Measurements from ENCODE around the gene COX7A1. TPM values are rescaled to one million over a fixed set of nuclear protein-coding genes. Genes with fewer than 3 reads are reported as not detected.
A peak's percentile ranks its signal among the peaks of the same experiment; 100 is the strongest.

Gene COX7A1
- total RNA-seq, 1 donor from 2014 or later = not detected

DNA sequence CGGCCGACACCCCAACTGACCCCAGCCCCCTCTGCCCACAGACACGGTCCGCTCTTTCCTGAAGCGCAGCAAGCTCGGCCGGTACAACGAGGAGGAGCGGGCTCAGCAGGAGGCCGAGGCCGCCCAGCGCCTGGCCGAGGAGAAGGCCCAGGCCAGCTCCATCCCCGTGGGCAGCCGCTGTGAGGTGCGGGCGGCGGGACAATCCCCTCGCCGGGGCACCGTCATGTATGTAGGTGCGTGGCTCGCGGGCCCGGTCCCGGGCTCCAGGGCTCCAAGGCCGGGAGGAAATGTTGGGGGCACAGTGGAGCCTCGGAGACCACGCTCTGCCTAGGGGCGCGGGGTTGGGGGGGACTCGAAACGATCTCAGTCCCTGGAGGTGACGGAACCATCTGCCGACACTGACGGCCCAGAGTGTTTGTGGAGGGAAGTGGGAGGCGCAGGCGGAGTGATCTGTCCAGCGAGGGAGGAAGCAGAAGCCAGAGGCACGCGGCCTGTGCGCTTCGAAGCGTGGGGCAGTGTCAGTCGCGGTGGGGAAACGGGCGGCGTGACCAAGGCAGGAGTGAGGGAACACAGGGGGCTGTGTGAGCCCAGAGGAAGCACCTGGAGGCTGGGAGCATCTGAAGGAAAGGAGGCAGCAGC is 30.6 kb downstream of the COX7A1 start:
- CTCF ChIA-PET = no interaction called here
- peaks cover 71% of the 10 kb centered on the region for H3K36me3 Mint-ChIP-seq (ENCODE audit: low read depth)
- no peaks in the 10 kb centered on the region for H3K27me3 Mint-ChIP-seq
- H3K27ac Mint-ChIP-seq = no peak overlapping the region
- ATAC-seq (ENCODE audit: low read depth) (no peak), DNase-seq (no peak)
- peaks cover 13% of the 10 kb centered on the region for H3K4me1 Mint-ChIP-seq
- TF ChIP-seq, protein P1, sequence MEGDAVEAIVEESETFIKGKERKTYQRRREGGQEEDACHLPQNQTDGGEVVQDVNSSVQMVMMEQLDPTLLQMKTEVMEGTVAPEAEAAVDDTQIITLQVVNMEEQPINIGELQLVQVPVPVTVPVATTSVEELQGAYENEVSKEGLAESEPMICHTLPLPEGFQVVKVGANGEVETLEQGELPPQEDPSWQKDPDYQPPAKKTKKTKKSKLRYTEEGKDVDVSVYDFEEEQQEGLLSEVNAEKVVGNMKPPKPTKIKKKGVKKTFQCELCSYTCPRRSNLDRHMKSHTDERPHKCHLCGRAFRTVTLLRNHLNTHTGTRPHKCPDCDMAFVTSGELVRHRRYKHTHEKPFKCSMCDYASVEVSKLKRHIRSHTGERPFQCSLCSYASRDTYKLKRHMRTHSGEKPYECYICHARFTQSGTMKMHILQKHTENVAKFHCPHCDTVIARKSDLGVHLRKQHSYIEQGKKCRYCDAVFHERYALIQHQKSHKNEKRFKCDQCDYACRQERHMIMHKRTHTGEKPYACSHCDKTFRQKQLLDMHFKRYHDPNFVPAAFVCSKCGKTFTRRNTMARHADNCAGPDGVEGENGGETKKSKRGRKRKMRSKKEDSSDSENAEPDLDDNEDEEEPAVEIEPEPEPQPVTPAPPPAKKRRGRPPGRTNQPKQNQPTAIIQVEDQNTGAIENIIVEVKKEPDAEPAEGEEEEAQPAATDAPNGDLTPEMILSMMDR (IDR thresholded peaks at IDR 0.05) = no peak
- H3K9me3 Mint-ChIP-seq = no peaks in the 10 kb centered on the region
- H3K4me3 Mint-ChIP-seq = no peak overlapping the region
- POLR2A ChIA-PET = no interaction called here
- intact Hi-C loops (cut with micrococcal nuclease) = no loop called here

DNA sequence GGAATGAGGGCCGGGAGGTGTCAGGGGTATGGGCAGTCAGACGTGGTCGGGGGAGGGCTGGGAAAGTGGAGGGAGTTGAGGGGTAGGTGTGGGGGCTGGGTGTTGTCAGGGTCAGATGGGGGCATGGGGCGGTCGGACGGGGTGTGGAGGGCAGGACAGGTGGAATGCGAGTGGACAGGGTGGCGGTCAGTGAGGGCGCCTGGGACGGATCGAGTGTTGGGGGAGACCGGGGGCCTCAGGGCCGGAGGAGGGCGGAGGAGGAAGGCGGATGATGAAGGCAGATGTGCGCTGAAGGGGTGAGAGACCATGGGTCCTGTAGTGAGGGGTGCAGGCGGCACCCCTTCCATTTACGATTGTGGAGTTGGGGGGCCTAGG is 31.3 kb downstream of the COX7A1 start:
- intact Hi-C loops (cut with micrococcal nuclease) = no loop called here
- no peak for ATAC-seq (ENCODE audit: low read depth)
- CTCF ChIA-PET = no interaction called here

DNA sequence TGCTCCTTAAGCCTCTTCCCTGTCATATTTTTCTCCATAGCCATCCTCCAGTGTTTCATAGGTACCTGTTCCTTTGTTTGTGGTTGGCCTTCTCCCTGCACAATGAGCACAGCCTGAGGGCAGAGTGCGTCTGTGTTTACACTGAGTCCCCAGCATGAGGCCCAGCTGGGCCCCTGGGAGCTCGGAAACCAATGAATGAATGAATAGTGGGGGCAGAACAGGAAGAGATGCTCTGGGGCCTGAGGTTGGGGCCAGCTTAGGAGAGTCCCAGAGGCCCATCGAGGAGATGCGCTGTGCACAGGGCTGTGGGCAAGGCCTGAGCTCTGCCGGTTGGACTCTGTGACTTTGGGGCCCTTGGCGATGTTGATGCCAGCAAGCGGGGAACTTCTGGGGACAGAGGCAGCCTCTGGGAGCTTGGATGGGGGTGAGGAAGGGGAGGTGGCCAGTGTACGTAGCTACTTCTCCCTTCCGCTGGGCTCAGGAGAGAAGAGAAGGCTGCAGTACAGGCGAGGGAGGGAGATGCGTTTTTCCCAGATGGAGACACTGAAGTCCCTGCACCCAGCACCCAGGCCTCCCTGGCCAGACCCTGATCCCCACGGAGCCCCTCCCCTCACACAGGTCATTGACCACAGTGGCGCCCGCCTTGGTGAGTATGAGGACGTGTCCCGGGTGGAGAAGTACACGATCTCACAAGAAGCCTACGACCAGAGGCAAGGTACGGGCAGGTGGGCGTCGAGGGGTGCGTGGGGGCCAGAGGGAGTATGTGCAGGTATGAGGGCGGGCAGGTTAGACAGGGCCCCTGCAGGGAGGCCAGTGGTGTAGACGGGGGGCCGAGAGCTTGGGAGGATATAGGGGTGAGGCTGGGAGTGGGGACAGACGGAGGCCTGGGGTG is 31.9 kb downstream of the COX7A1 start:
- H3K4me1 Mint-ChIP-seq = peaks cover 19% of the 10 kb centered on the region
- no peaks in the 10 kb centered on the region for H3K9me3 Mint-ChIP-seq
- ATAC-seq (ENCODE audit: low read depth) = no peak
- intact Hi-C loops (cut with micrococcal nuclease) = no loop called here
- H3K27me3 Mint-ChIP-seq = no peaks in the 10 kb centered on the region
- H3K36me3 Mint-ChIP-seq (ENCODE audit: low read depth) = peaks cover 66% of the 10 kb centered on the region
- ChIA-PET CTCF (no interaction called here), POLR2A (interaction anchor here (0.5 to 0.6 kb wide), 2 partner anchors 95 to 208 kb away, joined by 3 read pairs; no protein-coding TSS in a partner anchor)
- no peak overlapping the region for H3K27ac Mint-ChIP-seq
- H3K4me3 Mint-ChIP-seq = no peak overlapping the region
- no peak for DNase-seq
- TF ChIP-seq, protein P1 (IDR thresholded peaks at IDR 0.05) = no peak

More for the DNA sequence above, 31.3 kb downstream of the COX7A1 start:
- Mint-ChIP-seq H3K36me3 (ENCODE audit: low read depth) (peaks cover 72% of the 10 kb centered on the region), H3K27me3 (no peaks in the 10 kb centered on the region), H3K9me3 (no peaks in the 10 kb centered on the region), H3K4me3 (no peak overlapping the region), H3K27ac (no peak overlapping the region), H3K4me1 (peaks cover 19% of the 10 kb centered on the region)
- POLR2A ChIA-PET = interaction anchor here (0.6 kb wide), 1 partner anchor 95 kb away, joined by 3 read pairs; no protein-coding TSS in a partner anchor
- DNase-seq = no peak
- TF ChIP-seq, protein P1 (IDR thresholded peaks at IDR 0.05) = no peak

DNA sequence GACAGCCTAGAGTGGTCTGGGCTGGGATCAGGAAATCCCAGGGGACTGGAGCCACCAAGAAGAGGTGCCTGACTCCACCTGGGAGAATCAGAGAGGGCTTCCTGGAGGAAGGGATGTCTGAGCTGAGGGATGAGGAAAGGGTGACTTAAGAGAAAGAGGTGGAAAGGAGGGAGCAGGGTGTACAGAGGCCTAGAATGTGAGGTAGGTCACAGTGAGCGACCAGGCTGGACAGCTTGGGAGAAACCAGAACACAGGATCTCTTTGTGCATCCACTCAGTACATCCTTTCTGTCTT is 36.0 kb downstream of the COX7A1 start:
- no peak for ATAC-seq (ENCODE audit: low read depth)
- TF ChIP-seq, protein P1 (IDR thresholded peaks at IDR 0.05) = no peak
- H3K9me3 Mint-ChIP-seq = no peaks in the 10 kb centered on the region
- ChIA-PET CTCF (interaction anchor here (1.0 kb wide), 1 partner anchor 12 kb away, joined by 5 read pairs; no protein-coding TSS in a partner anchor), POLR2A (interaction anchor here (1.0 to 2.2 kb wide), 3 partner anchors 11 to 656 kb away, joined by 3 to 27 read pairs (median 3); partner anchors contain the start of gene ZNF850)
- peaks cover 43% of the 10 kb centered on the region for H3K4me1 Mint-ChIP-seq
- intact Hi-C loops (cut with micrococcal nuclease) = loop anchor here (10.0 kb wide), 4 partner anchors 181 to 1539 kb away; partner anchors contain the start of genes COX6B1, ETV2, IGFLR1 and LIN37
- H3K36me3 Mint-ChIP-seq (ENCODE audit: low read depth) = peaks cover 73% of the 10 kb centered on the region
- H3K27me3 Mint-ChIP-seq = no peaks in the 10 kb centered on the region
- no peak for DNase-seq
- peak overlapping the region; percentile 97 for H3K27ac Mint-ChIP-seq
- H3K4me3 Mint-ChIP-seq = peak overlapping the region; percentile 92

All from activated B cell treated with CpG ODN at 0.5 μM for 24 hours (primary cell).